GM12878 (cell line): ENCODE results near the gene RXFP4. TPM values are rescaled to one million over a fixed set of nuclear protein-coding genes. Genes with fewer than 3 reads are reported as not detected.

ENCODE experiments used
- BHLHE40 ChIP-seq, 2 experiments: fragments of 450-650 bp in 1 of 2; IDR thresholded peaks; 2 replicates each; pipeline ENCODE4 v1.6.1; 2011 to 2017; ENCODE audit warnings: low read depth in 2 of 2, borderline replicate concordance in 1 of 2, improper control_type of control experiment in 1 of 2, low read length in 1 of 2, mild to moderate bottlenecking in 1 of 2
- BMI1 ChIP-seq: fragments of 450-650 bp; IDR thresholded peaks from 2 replicates; pipeline ENCODE4 v1.6.1; 2016; ENCODE audit warnings: mild to moderate bottlenecking, moderate library complexity, borderline replicate concordance
- CBX3 ChIP-seq: fragments of 200-600 bp; sonication (generic); IDR thresholded peaks from 2 replicates; pipeline ENCODE4 v1.6.1; 2016; ENCODE audit warnings: low read depth, borderline replicate concordance
- ETV6 ChIP-seq, 2 experiments: fragments of 450-650 bp in 1 of 2; IDR thresholded peaks in 1 of 2; conservative IDR thresholded peaks in 1 of 2; 2 replicates each; pipeline ENCODE4 v1.6.1; 2014; ENCODE audit warnings: antibody characterized with exemption in 1 of 2, borderline replicate concordance in 1 of 2, low read depth in 1 of 2, mild to moderate bottlenecking in 1 of 2, moderate library complexity in 1 of 2
- FOXM1 ChIP-seq: IDR thresholded peaks from 2 replicates; pipeline ENCODE4 v1.6.1; 2012; ENCODE audit warnings: low read depth, mild to moderate bottlenecking, inconsistent platforms, low read length, moderate library complexity
- GATAD2B ChIP-seq: fragments of 450-650 bp; conservative IDR thresholded peaks from 2 replicates; pipeline ENCODE4 v1.6.1; 2017; ENCODE audit warnings: low read depth, mild to moderate bottlenecking, moderate library complexity
- RAD51 ChIP-seq: fragments of 450-650 bp; IDR thresholded peaks from 2 replicates; pipeline ENCODE4 v1.6.1; 2016; ENCODE audit warnings: moderate library complexity, mild to moderate bottlenecking, inconsistent platforms
- RB1 ChIP-seq: fragments of 450-650 bp; formaldehyde crosslinking; IDR thresholded peaks from 2 replicates; pipeline ENCODE4 v1.6.1; 2017; ENCODE audit warnings: mild to moderate bottlenecking, borderline replicate concordance
- SIN3A ChIP-seq: IDR thresholded peaks from 2 replicates; pipeline ENCODE4 v1.6.1; 2012; ENCODE audit warnings: low read depth, low read length, improper control_type of control experiment
- SMARCA5 ChIP-seq: fragments of 450-650 bp; IDR thresholded peaks from 2 replicates; pipeline ENCODE4 v1.6.1; 2017; ENCODE audit warnings: mild to moderate bottlenecking
- TARDBP ChIP-seq: IDR thresholded peaks from 2 replicates; pipeline ENCODE4 v1.6.1; 2016; ENCODE audit warnings: borderline replicate concordance
- TCF12 ChIP-seq: IDR thresholded peaks from 2 replicates; pipeline ENCODE4 v1.6.1; 2011; ENCODE audit warnings: low read depth, mild to moderate bottlenecking, low read length
- ZNF217 ChIP-seq: fragments of 450-650 bp; IDR thresholded peaks from 2 replicates; pipeline ENCODE4 v1.6.1; 2017; ENCODE audit warnings: antibody characterized with exemption, mild to moderate bottlenecking
- ZZZ3 ChIP-seq: IDR thresholded peaks from 2 replicates; pipeline ENCODE4 v1.6.1; 2011; ENCODE audit warnings: low read depth; ENCODE audit not compliant: control insufficient read depth, insufficient read length
- polyA plus RNA-seq, 11 experiments: library from polyadenylated mRNA; depleted of rRNA in 4 of 11; unstranded in 6 of 11; stranded (reverse) in 5 of 11; fragments of >200 nt; fragmentation: Nextera tagmentation in 4 of 11; fragmentation: Illumina TruSeq in 1 of 11; extraction: Ambion mirVana in 4 of 11; extraction: Trizol in 1 of 11; gene quantifications; 1 replicate in 1 of 11; 2 replicates in 10 of 11; pipeline versions ENCODE4 v1.2.1 to v1.2.3, GENCODE V29; 2011 to 2016; ENCODE audit warnings: inconsistent platforms in 2 of 11, missing spikeins in 2 of 11, low read depth in 1 of 11
- total RNA-seq, 4 experiments: library from RNA; depleted of rRNA in 3 of 4; stranded (reverse); fragments of >200 nt in 3 of 4; fragmentation: Illumina TruSeq in 1 of 4; extraction: Trizol in 1 of 4; gene quantifications; 2 replicates each; pipeline versions ENCODE4 v1.2.1 to v1.2.3, GENCODE V29; 2013 to 2021
- TF ChIP-seq, protein P1 (sequence below): fragments of 450-650 bp; IDR thresholded peaks from 2 replicates; pipeline ENCODE4 v1.6.1; 2017; ENCODE audit warnings: mild to moderate bottlenecking, moderate library complexity
- TF ChIP-seq, protein P2 (sequence below): fragments of 450-650 bp; formaldehyde crosslinking; IDR thresholded peaks from 2 replicates; pipeline ENCODE4 v1.4.0; 2020; ENCODE audit warnings: mild to moderate bottlenecking, moderate library complexity
- TF ChIP-seq, protein P3 (sequence below): IDR thresholded peaks from 2 replicates; pipeline ENCODE4 v1.6.1; 2011; ENCODE audit warnings: mild to moderate bottlenecking, low read depth, low read length, moderate library complexity; ENCODE audit not compliant: insufficient replicate concordance
- TF ChIP-seq, protein P4 (sequence below): IDR thresholded peaks from 2 replicates; pipeline ENCODE4 v1.6.1; 2011; ENCODE audit warnings: borderline replicate concordance, low read depth, mild to moderate bottlenecking, moderate library complexity, low read length; ENCODE audit not compliant: insufficient read depth, poor library complexity, severe bottlenecking
- TF ChIP-seq, protein P5 (sequence below): IDR thresholded peaks from 2 replicates; pipeline ENCODE4 v1.6.1; 2011; ENCODE audit warnings: low read depth, mild to moderate bottlenecking, low read length, moderate library complexity, borderline replicate concordance; ENCODE audit errors: extremely low read depth

RXFP4 gene
- total and polyA plus RNA-seq, 10 of the 15 experiments (the other 5 are each of a cell fraction or from before 2014, with no cell fraction given) = 0.10 to 0.40 (median 0.39) TPM; not detected in 7

DNA sequence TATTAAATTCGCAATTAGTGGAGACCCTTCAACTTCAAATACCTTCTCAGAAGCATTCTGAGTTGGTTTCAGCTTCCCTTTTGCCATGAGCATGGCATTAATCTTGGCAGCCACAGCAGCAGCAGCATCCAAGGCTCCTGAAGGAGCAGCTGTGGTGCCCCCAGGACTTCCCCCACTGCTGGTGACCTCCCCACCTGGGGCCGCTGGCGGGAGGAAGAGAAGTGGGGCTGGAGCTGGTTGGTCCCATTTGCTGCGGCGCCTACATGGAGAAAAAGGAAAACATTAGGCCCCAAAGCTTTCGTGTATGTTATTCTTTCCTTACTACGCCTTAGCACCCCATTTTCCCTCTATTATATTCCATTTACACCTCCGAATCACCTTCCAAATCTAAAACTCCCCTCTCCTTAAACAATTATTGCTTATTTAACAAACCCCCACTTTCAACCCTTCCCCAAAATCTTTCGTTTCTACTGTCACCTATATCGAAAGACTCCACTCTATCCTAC, 7.8 kb upstream of the RXFP4 start (continued):
- TF ChIP-seq, protein P1, sequence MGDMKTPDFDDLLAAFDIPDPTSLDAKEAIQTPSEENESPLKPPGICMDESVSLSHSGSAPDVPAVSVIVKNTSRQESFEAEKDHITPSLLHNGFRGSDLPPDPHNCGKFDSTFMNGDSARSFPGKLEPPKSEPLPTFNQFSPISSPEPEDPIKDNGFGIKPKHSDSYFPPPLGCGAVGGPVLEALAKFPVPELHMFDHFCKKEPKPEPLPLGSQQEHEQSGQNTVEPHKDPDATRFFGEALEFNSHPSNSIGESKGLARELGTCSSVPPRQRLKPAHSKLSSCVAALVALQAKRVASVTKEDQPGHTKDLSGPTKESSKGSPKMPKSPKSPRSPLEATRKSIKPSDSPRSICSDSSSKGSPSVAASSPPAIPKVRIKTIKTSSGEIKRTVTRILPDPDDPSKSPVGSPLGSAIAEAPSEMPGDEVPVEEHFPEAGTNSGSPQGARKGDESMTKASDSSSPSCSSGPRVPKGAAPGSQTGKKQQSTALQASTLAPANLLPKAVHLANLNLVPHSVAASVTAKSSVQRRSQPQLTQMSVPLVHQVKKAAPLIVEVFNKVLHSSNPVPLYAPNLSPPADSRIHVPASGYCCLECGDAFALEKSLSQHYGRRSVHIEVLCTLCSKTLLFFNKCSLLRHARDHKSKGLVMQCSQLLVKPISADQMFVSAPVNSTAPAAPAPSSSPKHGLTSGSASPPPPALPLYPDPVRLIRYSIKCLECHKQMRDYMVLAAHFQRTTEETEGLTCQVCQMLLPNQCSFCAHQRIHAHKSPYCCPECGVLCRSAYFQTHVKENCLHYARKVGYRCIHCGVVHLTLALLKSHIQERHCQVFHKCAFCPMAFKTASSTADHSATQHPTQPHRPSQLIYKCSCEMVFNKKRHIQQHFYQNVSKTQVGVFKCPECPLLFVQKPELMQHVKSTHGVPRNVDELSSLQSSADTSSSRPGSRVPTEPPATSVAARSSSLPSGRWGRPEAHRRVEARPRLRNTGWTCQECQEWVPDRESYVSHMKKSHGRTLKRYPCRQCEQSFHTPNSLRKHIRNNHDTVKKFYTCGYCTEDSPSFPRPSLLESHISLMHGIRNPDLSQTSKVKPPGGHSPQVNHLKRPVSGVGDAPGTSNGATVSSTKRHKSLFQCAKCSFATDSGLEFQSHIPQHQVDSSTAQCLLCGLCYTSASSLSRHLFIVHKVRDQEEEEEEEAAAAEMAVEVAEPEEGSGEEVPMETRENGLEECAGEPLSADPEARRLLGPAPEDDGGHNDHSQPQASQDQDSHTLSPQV = no peak
- no peak for TF ChIP-seq SMARCA5
- no peak for TF ChIP-seq RAD51
- TF ChIP-seq, protein P2, sequence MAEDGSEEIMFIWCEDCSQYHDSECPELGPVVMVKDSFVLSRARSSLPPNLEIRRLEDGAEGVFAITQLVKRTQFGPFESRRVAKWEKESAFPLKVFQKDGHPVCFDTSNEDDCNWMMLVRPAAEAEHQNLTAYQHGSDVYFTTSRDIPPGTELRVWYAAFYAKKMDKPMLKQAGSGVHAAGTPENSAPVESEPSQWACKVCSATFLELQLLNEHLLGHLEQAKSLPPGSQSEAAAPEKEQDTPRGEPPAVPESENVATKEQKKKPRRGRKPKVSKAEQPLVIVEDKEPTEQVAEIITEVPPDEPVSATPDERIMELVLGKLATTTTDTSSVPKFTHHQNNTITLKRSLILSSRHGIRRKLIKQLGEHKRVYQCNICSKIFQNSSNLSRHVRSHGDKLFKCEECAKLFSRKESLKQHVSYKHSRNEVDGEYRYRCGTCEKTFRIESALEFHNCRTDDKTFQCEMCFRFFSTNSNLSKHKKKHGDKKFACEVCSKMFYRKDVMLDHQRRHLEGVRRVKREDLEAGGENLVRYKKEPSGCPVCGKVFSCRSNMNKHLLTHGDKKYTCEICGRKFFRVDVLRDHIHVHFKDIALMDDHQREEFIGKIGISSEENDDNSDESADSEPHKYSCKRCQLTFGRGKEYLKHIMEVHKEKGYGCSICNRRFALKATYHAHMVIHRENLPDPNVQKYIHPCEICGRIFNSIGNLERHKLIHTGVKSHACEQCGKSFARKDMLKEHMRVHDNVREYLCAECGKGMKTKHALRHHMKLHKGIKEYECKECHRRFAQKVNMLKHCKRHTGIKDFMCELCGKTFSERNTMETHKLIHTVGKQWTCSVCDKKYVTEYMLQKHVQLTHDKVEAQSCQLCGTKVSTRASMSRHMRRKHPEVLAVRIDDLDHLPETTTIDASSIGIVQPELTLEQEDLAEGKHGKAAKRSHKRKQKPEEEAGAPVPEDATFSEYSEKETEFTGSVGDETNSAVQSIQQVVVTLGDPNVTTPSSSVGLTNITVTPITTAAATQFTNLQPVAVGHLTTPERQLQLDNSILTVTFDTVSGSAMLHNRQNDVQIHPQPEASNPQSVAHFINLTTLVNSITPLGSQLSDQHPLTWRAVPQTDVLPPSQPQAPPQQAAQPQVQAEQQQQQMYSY (CRISPR knock-in tag) = no peak
- TF ChIP-seq TARDBP = no peak
- 0 out of 2 replicates have a peak, but pooled peaks have one; percentile 17 for TF ChIP-seq GATAD2B
- no peak for TF ChIP-seq CBX3
- no peak for TF ChIP-seq ZZZ3
- TF ChIP-seq, protein P3, sequence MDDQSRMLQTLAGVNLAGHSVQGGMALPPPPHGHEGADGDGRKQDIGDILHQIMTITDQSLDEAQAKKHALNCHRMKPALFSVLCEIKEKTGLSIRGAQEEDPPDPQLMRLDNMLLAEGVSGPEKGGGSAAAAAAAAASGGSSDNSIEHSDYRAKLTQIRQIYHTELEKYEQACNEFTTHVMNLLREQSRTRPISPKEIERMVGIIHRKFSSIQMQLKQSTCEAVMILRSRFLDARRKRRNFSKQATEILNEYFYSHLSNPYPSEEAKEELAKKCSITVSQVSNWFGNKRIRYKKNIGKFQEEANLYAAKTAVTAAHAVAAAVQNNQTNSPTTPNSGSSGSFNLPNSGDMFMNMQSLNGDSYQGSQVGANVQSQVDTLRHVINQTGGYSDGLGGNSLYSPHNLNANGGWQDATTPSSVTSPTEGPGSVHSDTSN = no peak
- TF ChIP-seq ZNF217 = no peak
- TF ChIP-seq, protein P4, sequence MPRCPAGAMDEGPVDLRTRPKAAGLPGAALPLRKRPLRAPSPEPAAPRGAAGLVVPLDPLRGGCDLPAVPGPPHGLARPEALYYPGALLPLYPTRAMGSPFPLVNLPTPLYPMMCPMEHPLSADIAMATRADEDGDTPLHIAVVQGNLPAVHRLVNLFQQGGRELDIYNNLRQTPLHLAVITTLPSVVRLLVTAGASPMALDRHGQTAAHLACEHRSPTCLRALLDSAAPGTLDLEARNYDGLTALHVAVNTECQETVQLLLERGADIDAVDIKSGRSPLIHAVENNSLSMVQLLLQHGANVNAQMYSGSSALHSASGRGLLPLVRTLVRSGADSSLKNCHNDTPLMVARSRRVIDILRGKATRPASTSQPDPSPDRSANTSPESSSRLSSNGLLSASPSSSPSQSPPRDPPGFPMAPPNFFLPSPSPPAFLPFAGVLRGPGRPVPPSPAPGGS = no peak
- no peak for TF ChIP-seq SIN3A
- TF ChIP-seq TCF12 = 0 out of 2 replicates have a peak, but pooled peaks have one; percentile 12
- 0 out of 2 replicates have a peak, but pooled peaks have one; percentile 16 for TF ChIP-seq BMI1
- no peak for TF ChIP-seq BHLHE40 (IDR thresholded peaks at IDR 0.05; ENCODE audit: borderline replicate concordance in 1 of 2, low read depth in 2 of 2, low read length in 1 of 2)
- no peak for TF ChIP-seq RB1
- TF ChIP-seq FOXM1 = no peak
- no peak for TF ChIP-seq ETV6 (conservative IDR thresholded peaks at IDR 0.05 in 1 of 2, IDR thresholded peaks at IDR 0.05 in 1 of 2; ENCODE audit: borderline replicate concordance in 1 of 2, low read depth in 1 of 2)
- TF ChIP-seq, protein P5, sequence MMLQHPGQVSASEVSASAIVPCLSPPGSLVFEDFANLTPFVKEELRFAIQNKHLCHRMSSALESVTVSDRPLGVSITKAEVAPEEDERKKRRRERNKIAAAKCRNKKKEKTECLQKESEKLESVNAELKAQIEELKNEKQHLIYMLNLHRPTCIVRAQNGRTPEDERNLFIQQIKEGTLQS = no peak
